NCI-H2227 (cell line): Measurements from ENCODE around the gene PSG5.
"Not testable (repeated sequence)": the region's sequence is repeated elsewhere in the genome, so short reads cannot be mapped to it uniquely, and the experiment has no call there.

ENCODE experiments used
- DNase-seq: peaks from one replicate; lab custom pipeline; 2025; ENCODE audit not compliant: unreplicated experiment; lab: John Stamatoyannopoulos, UW

The PSG5 gene

GRCh38 chr19:43186311-43186935, at the start of gene PSG5:
Gene PSG5, minus strand, starts transcription at chr19:43186536. Its CDS starts 131 bp downstream, at chr19:43186405.
- not testable (repeated sequence) for DNase-seq

GRCh38 chr19:43235686-43236085, 49.4 kb upstream of the PSG5 start:
- DNase-seq, result not testable (repeated sequence)

GRCh38 chr19:43229315-43229714, 43.0 kb upstream of the PSG5 start:
- no peak for DNase-seq

GRCh38 chr19:43228730-43229129, 42.4 kb upstream of the PSG5 start:
- DNase-seq, result not testable (repeated sequence)

- not testable (repeated sequence) for DNase-seq
These were observed 40.6 kb upstream of the PSG5 start for GRCh38 chr19:43226986-43227385.

GRCh38 chr19:43224855-43225253, 38.5 kb upstream of the PSG5 start:
- DNase-seq, result no peak

GRCh38 chr19:43224201-43224854, 38.0 kb upstream of the PSG5 start:
- DNase-seq, result not testable (repeated sequence)

- DNase-seq, result not testable (repeated sequence)
These were observed 35.6 kb upstream of the PSG5 start for GRCh38 chr19:43221891-43222290.

- DNase-seq, result not testable (repeated sequence)
These were observed 32.8 kb upstream of the PSG5 start for GRCh38 chr19:43219136-43219535.

- not testable (repeated sequence) for DNase-seq
These were observed 29.5 kb upstream of the PSG5 start for GRCh38 chr19:43215881-43216280.

- DNase-seq, result no peak
These were observed 21.7 kb upstream of the PSG5 start for GRCh38 chr19:43207991-43208390.

GRCh38 chr19:43207174-43207573, 20.8 kb upstream of the PSG5 start:
- not testable (repeated sequence) for DNase-seq

- DNase-seq, result not testable (repeated sequence)
These were observed 19.3 kb upstream of the PSG5 start, which contains the start of gene PSG4 for GRCh38 chr19:43205471-43206105. Gene PSG4, minus strand, starts transcription at chr19:43205638. Its CDS starts 102 bp downstream, at chr19:43205536.

- not testable (repeated sequence) for DNase-seq
These were observed 17.3 kb upstream of the PSG5 start for GRCh38 chr19:43203611-43204010.

GRCh38 chr19:43201891-43202290, 15.6 kb upstream of the PSG5 start:
- DNase-seq, result not testable (repeated sequence)

GRCh38 chr19:43201337-43201801, 15.0 kb upstream of the PSG5 start:
- DNase-seq, result not testable (repeated sequence)

- not testable (repeated sequence) for DNase-seq
These were observed 12.5 kb upstream of the PSG5 start for GRCh38 chr19:43198686-43199419.

- not testable (repeated sequence) for DNase-seq
These were observed 11.5 kb upstream of the PSG5 start for GRCh38 chr19:43197666-43198397.

- not testable (repeated sequence) for DNase-seq
These were observed 8.1 kb upstream of the PSG5 start for GRCh38 chr19:43194397-43194796.

GRCh38 chr19:43192381-43193155, 6.2 kb upstream of the PSG5 start:
- not testable (repeated sequence) for DNase-seq
